GM12864 (cell line): ENCODE measurements around the gene C5orf58.

ENCODE experiments used
- DNase-seq: peaks from one replicate; pipeline ENCODE4 v3.0.0-alpha.2; 2011; ENCODE audit warnings: low read depth
- H3K4me3 ChIP-seq: 2 replicates; pipeline ENCODE4 v1.5.1; 2011; ENCODE audit warnings: mild to moderate bottlenecking, low read depth, low read length, control low read depth
- TF ChIP-seq, protein P1 (sequence below): IDR thresholded peaks from 2 replicates; pipeline ENCODE4 v1.5.1; 2011; ENCODE audit warnings: low read depth, mild to moderate bottlenecking, moderate library complexity, low read length, control low read depth, inconsistent platforms; ENCODE audit errors: missing control alignments

Gene C5orf58

GRCh38 chr5:170278611-170279458 is 46.0 kb downstream of the C5orf58 start:
- TF ChIP-seq, protein P1, sequence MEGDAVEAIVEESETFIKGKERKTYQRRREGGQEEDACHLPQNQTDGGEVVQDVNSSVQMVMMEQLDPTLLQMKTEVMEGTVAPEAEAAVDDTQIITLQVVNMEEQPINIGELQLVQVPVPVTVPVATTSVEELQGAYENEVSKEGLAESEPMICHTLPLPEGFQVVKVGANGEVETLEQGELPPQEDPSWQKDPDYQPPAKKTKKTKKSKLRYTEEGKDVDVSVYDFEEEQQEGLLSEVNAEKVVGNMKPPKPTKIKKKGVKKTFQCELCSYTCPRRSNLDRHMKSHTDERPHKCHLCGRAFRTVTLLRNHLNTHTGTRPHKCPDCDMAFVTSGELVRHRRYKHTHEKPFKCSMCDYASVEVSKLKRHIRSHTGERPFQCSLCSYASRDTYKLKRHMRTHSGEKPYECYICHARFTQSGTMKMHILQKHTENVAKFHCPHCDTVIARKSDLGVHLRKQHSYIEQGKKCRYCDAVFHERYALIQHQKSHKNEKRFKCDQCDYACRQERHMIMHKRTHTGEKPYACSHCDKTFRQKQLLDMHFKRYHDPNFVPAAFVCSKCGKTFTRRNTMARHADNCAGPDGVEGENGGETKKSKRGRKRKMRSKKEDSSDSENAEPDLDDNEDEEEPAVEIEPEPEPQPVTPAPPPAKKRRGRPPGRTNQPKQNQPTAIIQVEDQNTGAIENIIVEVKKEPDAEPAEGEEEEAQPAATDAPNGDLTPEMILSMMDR, result no peak
- peak; percentile 83 for DNase-seq
- no peak overlapping the region; the same call in 1 of the 2 replicates for H3K4me3 ChIP-seq

DNA sequence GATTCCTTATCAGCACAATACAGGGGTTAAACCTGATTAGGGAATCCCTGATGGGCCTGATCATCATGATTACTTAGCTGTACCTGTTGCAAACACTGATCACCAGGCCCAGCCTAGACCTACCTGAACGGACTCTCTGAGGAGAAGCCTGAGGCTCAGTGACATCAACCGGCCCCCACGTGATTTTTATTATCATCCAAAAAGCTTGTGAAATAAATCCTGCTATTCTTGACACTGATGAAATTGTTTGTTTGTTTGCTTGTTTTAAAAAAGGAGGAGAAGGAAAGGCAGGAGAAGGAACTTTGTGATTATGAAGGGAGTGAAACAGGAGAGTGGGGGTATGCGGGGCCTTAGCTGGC is 46.7 kb downstream of the C5orf58 start:
- TF ChIP-seq, protein P1, result no peak
- no peak overlapping the region for H3K4me3 ChIP-seq
- no peak for DNase-seq

GRCh38 chr5:170280011-170280493 is 47.3 kb downstream of the C5orf58 start:
- no peak overlapping the region for H3K4me3 ChIP-seq
- no peak for DNase-seq
- TF ChIP-seq, protein P1, result no peak

DNA sequence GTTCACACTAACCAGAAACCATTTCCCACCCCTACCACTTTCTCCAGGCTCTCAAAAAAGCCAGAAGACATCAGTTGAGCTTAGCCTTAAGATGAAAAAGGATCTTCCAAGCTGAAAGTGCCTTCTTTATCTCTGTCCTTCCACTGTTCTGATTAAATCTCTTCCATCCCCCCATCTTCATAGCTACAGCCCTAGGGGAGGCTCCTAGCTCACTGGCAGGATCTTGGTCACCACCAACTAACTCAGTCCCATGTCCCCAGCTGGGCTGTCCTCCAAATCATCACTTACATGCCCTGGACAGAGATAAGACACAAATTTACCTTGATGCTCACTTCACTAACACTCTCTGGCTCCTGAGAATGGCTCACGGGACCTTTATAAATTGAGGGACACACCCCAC is 50.5 kb downstream of the C5orf58 start:
- H3K4me3 ChIP-seq, result no peak overlapping the region
- TF ChIP-seq, protein P1, result no peak
- no peak for DNase-seq

GRCh38 chr5:170284231-170284630 is 51.4 kb downstream of the C5orf58 start:
- no peak for DNase-seq
- no peak overlapping the region for H3K4me3 ChIP-seq
- TF ChIP-seq, protein P1, result no peak

DNA sequence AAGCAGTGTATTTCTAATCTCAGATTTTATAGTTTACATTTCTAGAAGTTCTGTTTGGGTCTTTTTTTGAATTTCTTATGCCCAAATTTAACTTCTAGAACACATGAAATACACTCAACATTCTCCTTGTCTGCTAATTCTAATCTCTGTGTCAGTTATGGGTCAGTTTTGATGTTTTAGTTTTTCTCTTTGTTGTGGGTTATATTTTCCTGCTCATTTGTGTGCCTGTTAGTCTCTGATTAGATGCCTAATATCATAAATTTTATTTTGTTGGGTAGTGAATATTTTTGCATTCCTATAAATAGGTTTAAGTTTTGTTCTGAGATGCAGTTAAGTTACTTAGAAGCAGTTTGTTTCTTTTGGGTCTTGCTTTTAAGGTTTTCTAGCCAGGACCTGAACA is 52.4 kb downstream of the C5orf58 start:
- TF ChIP-seq, protein P1, result no peak
- no peak for DNase-seq
- H3K4me3 ChIP-seq, result no peak overlapping the region

DNA sequence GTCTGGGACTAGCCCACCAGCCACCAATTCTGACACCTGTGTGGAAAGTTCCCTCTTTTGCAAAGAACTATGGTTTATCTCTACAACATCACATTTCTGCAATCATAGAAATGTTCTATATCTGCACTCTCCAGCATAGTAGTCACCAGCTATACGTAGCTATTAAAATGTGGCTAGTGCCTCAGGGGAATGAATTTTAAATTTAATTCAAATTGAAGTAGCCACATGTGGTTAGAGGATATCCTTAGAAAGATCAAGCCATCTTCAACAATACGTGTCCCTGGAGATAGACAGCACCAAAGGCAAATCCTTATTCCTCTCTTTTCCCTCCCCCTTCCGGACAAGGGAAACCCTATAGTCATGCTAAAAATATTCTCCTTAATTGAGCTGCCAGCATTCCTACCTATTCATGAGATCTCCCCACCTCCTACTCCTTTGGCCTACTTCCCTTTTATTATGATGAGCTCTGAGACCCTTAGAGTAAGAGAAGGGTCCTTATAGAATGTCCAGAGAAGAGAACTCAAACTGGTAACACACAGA is 53.7 kb downstream of the C5orf58 start:
- no peak overlapping the region for H3K4me3 ChIP-seq
- TF ChIP-seq, protein P1, result no peak
- no peak for DNase-seq
